SU-DHL-6 (cell line): Measurements from ENCODE around the gene MIER2.

Experiments used
- EZH2phosphoT487 ChIP-seq: fragments of 200-600 bp; sonication (generic), shearing (Covaris generic); conservative IDR thresholded peaks from 2 replicates; pipeline ENCODE4 v1.6.1; 2018; ENCODE audit warnings: mild to moderate bottlenecking, antibody characterized with exemption, low read length, moderate library complexity, mixed read lengths
- TF ChIP-seq, protein P1 (sequence below): fragments of 200-600 bp; sonication (generic); IDR thresholded peaks from one replicate; pipeline ENCODE4 v1.5.1; 2017; ENCODE audit warnings: antibody characterized with exemption, mild to moderate bottlenecking, low read length, moderate library complexity; ENCODE audit not compliant: insufficient read depth, poor library complexity, severe bottlenecking

DNA sequence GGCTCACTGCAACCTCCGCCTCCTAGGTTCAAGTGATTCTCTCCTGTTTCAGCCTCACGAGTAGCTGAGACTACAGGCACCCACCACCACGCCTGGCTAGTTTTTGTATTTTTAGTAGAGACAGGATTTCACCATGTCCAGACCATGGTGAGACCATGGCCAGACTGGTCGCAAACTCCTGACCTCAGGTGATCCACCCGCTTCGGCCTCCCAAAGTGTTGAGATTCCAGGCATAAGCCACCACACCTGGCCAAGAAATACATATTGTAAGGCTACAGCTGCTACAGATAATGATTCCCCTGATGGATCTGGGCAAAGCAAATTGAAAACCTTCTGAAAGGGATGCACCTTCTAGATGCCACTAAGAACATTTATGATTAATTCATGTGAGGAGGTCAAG lies 71.2 kb downstream of the MIER2 start:
- TF ChIP-seq, protein P1, sequence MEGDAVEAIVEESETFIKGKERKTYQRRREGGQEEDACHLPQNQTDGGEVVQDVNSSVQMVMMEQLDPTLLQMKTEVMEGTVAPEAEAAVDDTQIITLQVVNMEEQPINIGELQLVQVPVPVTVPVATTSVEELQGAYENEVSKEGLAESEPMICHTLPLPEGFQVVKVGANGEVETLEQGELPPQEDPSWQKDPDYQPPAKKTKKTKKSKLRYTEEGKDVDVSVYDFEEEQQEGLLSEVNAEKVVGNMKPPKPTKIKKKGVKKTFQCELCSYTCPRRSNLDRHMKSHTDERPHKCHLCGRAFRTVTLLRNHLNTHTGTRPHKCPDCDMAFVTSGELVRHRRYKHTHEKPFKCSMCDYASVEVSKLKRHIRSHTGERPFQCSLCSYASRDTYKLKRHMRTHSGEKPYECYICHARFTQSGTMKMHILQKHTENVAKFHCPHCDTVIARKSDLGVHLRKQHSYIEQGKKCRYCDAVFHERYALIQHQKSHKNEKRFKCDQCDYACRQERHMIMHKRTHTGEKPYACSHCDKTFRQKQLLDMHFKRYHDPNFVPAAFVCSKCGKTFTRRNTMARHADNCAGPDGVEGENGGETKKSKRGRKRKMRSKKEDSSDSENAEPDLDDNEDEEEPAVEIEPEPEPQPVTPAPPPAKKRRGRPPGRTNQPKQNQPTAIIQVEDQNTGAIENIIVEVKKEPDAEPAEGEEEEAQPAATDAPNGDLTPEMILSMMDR: no peak
- no peak for TF ChIP-seq EZH2phosphoT487
